ENCODE results near the gene THBD.

DNA sequence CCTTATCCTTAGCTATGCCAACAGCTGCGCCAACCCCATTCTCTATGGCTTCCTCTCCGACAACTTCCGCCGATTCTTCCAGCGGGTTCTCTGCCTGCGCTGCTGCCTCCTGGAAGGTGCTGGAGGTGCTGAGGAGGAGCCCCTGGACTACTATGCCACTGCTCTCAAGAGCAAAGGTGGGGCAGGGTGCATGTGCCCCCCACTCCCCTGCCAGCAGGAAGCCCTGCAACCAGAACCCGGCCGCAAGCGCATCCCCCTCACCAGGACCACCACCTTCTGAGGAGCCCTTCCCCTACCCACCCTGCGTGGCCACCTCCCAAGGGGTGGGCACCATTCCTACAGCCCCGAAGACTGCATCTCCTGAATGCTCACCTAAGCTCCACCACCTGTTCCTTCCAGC, 13.1 kb downstream of the THBD start:
- no peak for TF ChIP-seq CTCF (conservative IDR thresholded peaks at IDR 0.05; ENCODE audit: low read depth in 2 of 2)
- no peak for TF ChIP-seq EZH2 (IDR thresholded peaks at IDR 0.05; ENCODE audit: low read depth, unreplicated experiment)
- no peak for TF ChIP-seq POLR2AphosphoS5 (IDR thresholded peaks at IDR 0.05; ENCODE audit: low read depth)
- no peak for TF ChIP-seq STAT1 (IDR thresholded peaks at IDR 0.05; ENCODE audit: unreplicated experiment)
- TF ChIP-seq, protein P1, sequence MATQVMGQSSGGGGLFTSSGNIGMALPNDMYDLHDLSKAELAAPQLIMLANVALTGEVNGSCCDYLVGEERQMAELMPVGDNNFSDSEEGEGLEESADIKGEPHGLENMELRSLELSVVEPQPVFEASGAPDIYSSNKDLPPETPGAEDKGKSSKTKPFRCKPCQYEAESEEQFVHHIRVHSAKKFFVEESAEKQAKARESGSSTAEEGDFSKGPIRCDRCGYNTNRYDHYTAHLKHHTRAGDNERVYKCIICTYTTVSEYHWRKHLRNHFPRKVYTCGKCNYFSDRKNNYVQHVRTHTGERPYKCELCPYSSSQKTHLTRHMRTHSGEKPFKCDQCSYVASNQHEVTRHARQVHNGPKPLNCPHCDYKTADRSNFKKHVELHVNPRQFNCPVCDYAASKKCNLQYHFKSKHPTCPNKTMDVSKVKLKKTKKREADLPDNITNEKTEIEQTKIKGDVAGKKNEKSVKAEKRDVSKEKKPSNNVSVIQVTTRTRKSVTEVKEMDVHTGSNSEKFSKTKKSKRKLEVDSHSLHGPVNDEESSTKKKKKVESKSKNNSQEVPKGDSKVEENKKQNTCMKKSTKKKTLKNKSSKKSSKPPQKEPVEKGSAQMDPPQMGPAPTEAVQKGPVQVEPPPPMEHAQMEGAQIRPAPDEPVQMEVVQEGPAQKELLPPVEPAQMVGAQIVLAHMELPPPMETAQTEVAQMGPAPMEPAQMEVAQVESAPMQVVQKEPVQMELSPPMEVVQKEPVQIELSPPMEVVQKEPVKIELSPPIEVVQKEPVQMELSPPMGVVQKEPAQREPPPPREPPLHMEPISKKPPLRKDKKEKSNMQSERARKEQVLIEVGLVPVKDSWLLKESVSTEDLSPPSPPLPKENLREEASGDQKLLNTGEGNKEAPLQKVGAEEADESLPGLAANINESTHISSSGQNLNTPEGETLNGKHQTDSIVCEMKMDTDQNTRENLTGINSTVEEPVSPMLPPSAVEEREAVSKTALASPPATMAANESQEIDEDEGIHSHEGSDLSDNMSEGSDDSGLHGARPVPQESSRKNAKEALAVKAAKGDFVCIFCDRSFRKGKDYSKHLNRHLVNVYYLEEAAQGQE (IDR thresholded peaks at IDR 0.05; ENCODE audit: unreplicated experiment), result no peak
- no peak for TF ChIP-seq EZH2phosphoT487 (IDR thresholded peaks at IDR 0.05; ENCODE audit: unreplicated experiment)
- TF ChIP-seq JUNB (IDR thresholded peaks at IDR 0.05; ENCODE audit: unreplicated experiment), result no peak
- no peak for TF ChIP-seq ZNF114 (CRISPR knock-in tag; IDR thresholded peaks at IDR 0.05)
- TF ChIP-seq ETS1 (IDR thresholded peaks at IDR 0.05), result no peak
- no peak for TF ChIP-seq CREB1 (CRISPR knock-in tag; IDR thresholded peaks at IDR 0.05; ENCODE audit: low read depth)
